ENCODE data around the gene RAX2.

- TF ChIP-seq, protein P1, sequence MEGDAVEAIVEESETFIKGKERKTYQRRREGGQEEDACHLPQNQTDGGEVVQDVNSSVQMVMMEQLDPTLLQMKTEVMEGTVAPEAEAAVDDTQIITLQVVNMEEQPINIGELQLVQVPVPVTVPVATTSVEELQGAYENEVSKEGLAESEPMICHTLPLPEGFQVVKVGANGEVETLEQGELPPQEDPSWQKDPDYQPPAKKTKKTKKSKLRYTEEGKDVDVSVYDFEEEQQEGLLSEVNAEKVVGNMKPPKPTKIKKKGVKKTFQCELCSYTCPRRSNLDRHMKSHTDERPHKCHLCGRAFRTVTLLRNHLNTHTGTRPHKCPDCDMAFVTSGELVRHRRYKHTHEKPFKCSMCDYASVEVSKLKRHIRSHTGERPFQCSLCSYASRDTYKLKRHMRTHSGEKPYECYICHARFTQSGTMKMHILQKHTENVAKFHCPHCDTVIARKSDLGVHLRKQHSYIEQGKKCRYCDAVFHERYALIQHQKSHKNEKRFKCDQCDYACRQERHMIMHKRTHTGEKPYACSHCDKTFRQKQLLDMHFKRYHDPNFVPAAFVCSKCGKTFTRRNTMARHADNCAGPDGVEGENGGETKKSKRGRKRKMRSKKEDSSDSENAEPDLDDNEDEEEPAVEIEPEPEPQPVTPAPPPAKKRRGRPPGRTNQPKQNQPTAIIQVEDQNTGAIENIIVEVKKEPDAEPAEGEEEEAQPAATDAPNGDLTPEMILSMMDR (IDR thresholded peaks at IDR 0.05; ENCODE audit: extremely low read depth in 1 of 2, insufficient read depth in 1 of 2, low read depth in 1 of 2, low read length in 2 of 2) = no peak
- TF ChIP-seq POLR2AphosphoS5 (IDR thresholded peaks at IDR 0.05; ENCODE audit: insufficient read depth, low read depth, low read length) = peak; percentile 49
- no peak for TF ChIP-seq POLR2A (IDR thresholded peaks at IDR 0.05; ENCODE audit: low read depth, low read length)
- peak; percentile 7 for TF ChIP-seq JUN (IDR thresholded peaks at IDR 0.05; ENCODE audit: borderline replicate concordance, insufficient read depth, insufficient read length, low read depth)
Measured at GRCh38 chr19:3765121-3765520, 6.9 kb downstream of the RAX2 start.
